Measurements from ENCODE around the gene RFESD. TPM values are rescaled to one million over a fixed set of nuclear protein-coding genes. Genes with fewer than 3 reads are reported as not detected.
A peak's percentile ranks its signal among the peaks of the same experiment; 100 is the strongest.
"Not testable (repeated sequence)": the region's sequence is repeated elsewhere in the genome, so short reads cannot be mapped to it uniquely, and the experiment has no call there.

Gene RFESD
- total RNA-seq, 1 donor from 2014 or later, result 1.2 TPM

DNA sequence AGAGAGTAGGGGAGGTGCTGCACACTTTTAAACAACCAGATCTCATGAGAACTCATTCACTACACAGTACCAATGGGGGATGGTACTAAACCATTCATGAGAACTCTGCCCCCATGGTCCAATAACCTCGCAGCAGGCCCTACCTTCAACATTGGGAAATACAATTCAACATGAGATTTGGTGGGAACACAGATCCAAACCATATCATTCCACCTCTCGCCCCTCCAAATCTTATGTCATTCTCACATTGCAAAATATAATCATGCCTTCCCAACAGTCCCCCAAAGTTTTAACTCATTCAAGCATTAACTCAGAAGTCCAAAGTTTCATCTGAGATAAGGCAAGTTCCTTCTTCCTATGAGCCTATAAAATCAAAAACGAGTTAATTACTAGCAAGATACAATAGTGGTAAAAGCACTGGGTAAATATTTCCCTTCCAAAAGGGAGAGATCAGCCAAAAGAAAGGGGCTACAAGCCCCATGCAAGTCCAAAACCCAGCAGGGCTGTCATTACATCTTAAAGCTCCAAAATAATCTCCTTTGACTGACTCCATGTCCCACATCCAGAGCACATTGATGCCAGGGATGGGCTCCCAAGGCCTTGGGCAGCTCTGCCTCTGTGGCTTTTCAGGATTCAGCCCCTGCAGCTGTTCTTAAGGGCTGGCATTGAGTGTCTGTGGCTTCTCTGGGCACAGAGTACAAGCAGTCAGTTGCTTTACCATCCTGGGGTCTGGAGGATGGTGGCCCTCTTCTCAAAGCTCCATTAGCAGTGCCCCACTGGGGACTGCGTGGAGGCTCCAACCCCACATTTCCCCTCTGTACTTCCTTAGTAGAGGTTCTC lies 18.4 kb upstream of the RFESD start:
- DNase-seq (ENCODE audit: low read depth), result peak; percentile 93

DNA sequence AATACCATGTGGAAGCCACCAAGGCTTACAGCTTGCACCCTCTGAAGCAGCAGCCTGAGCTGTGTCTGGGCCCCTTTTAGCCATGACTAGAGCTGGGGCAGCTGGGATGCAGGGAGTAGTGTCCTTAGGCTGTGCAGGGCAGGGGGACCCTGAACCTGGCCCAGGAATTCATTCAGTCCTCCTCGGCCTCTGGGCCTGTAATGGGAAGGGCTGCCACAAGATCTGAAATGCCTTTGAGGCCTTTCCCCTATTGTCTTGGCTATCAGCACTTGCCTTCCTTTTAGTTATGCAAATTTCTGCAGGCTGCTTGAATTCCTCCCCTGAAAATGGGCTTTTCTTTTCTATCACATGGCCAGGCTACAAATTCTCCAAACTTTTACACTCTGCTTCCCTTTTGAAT lies 17.6 kb upstream of the RFESD start:
- DNase-seq (ENCODE audit: low read depth), result no peak

DNA sequence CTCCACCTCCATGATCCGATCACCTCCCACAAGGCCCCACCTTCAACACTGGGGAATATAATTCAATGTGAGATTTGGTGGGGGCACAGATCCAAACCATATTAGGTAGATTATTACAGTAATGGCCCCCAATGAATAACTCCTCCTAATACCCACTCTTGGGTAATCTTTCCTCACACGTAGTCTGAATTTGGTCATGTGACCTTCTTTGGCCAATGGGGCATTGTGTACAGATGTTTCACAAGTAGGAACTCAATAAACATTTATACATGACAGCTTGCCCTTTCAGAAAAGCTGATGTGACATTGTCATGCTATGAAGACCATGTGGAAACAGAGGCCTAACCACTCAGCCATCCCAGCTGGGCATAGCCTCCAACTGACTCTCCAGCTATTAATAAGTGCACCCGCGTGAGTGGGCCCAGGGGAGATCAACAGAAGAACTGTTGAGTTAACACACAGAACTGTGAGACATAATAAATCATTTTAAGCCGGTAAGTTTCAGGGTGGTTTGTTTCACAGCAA lies 16.1 kb upstream of the RFESD start:
- DNase-seq (ENCODE audit: low read depth), result peak; percentile 77

DNA sequence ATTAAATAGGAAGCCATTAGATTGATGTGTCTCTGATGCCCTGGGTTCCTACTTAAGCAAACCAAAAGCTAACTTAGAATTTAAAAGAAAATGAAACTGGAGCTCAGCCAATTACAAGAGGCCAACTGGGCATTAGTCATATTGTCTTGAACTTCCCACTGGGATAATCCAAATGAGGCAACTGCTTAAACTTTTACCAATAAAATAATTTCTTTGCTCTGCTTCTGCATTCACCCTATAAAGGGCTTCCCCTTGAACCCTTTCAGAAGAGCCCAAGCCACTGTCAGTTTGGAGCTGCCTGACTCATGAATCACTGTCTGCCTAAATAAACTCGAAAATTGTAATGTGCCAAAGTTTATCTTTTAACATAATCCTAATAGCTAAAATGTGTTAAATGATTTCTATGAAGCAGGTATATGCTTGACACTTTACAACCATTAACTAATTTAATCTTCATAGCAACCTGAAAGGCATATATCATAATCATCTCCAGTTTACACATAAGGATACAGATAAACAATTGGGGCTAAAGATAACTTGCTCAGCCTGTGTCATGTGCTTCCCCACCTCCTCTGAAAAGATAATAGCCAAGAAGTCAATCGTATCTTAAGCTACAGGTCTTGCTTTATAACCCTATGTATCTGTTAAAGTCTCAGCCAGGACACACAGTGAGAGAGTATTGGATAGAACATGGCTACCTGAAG lies 15.2 kb upstream of the RFESD start:
- DNase-seq (ENCODE audit: low read depth), result peak; percentile 81

GRCh38 chr5:95631991-95632675 lies 14.4 kb upstream of the RFESD start:
- DNase-seq (ENCODE audit: low read depth), result peak; percentile 72

GRCh38 chr5:95632942-95633341 lies 13.6 kb upstream of the RFESD start:
- not testable (repeated sequence) for DNase-seq (ENCODE audit: low read depth)

DNA sequence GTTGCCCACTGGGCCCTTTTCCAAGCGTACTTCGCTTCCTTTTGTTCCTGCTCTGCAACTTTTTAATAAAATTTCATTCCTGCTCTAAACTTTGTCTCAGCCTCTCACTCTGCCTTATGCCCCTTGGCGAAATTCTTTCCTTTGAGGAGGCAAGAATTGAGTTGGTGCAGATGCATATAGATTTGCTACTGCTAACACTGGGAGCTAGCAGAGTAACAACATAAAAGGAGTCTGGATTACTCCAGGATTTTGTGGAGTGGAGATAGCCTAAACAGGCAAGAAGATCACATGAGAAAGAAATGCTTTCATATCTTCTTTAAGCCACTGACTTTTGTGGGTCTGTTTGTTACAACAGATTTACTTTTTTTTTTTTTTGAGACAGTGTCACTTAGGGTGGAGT lies 12.9 kb upstream of the RFESD start:
- no peak for DNase-seq (ENCODE audit: low read depth)

DNA sequence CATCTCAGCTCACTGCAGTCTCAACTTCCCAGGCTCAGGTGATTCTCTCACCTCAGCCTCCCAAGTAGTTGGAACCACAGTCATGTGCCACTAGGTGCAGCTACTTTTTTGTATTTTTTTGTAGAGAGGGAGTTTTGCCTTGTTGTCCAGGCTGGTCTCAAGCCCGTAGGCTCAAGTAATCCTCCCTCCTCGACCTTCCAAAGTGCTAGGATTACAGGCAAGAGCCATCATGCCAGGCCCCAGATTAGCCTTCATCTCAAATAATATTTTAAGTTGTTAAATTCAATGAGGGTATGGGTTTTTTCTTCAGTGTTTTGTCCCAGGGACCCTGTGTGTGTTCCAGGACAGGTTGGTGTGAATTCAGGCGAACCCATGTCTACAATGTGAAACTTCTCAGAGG lies 12.5 kb upstream of the RFESD start:
- DNase-seq (ENCODE audit: low read depth), result no peak

DNA sequence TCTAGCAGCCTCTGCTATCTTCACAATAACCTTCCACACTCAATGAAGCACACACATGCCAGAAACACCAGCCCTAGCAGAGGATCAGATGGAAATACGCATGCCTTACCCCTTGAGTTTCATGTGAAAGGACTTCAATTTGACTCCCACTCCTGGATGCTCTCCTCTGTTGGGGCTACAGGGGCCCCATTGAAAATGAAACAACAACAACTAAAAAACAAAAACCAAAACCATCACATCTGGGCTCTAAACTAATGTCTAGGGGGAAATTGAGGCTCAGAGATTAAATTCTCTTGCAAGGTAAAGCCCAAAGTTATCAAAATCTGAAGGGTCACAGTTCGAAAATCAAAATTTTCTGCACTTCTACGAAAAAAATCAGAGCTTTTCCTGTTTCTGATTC lies 7.9 kb upstream of the RFESD start:
- no peak for DNase-seq (ENCODE audit: low read depth)

GRCh38 chr5:95641741-95642220 lies 4.8 kb upstream of the RFESD start:
- DNase-seq (ENCODE audit: low read depth), result no peak

DNA sequence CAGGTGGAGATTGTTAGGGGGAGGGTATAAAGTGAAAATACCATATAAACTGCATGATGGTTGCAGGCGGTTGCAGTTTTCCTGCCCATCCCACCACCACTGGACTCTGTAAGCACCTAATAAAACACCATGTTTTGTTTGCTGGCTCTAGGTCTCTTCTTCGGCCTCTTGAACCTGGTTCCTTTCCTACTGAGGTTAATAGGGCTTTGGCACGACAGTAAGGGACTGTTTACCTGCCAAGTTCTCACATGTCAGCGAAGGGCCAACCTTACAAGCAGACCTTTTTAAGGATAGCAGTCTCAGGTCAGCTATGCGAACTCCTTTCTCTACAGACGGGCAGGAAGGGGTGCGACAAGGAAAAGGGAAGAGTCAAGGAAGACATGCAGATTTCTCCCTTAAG lies 3.4 kb upstream of the RFESD start:
- no peak for DNase-seq (ENCODE audit: low read depth)

- peak; percentile 73 for DNase-seq (ENCODE audit: low read depth)
These were observed 2.1 kb upstream of the RFESD start for GRCh38 chr5:95644351-95645042.

- DNase-seq (ENCODE audit: low read depth), result not testable (repeated sequence)
These were observed 380 bp upstream of the RFESD start for GRCh38 chr5:95646226-95646568.

DNA sequence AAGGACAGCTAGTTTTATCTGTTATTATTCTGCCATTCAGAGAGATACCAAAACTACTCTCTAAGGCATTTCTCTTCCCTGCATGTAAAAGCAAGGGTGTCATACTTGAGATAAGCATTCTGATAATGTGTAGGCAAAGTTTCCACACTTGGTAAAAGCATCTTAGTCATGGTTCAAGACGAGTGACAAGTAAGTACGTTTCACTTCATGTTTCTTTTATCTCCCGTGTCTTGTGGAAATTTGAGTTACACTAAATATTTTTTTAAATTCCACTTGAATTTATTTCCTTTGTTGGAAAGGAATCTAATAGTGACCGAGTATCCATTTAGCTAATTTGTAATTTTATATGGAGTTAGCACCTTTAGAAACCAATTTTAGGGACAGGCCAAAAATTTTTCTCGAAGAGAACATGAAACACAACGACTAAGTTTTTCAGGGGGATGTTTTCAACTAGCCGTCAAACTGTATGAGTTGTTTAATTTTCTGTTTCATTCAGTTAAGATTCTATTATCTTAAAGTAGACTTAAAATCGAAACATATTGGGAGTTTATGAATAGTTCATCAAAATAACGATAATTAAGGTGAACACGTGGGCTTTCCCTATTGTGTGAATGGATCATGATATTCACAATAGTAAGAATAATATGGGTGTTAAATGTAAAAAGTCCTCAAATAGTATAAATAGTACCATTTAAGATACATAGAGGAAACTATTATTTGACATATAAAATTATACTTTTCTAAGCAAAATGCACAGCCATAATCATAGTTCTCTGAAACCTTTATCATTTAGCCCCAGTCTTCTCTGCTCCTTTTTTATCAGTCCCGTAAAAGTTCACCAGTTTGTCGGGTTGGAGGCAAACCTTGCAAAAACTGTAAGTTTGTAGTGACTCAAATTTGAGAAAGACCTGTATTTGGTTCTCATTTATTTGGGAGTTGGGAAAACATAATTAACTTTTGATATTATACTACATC lies 1.6 kb downstream of the RFESD start:
- no peak for DNase-seq (ENCODE audit: low read depth)

- DNase-seq (ENCODE audit: low read depth), result no peak
These were observed 2.7 kb downstream of the RFESD start for GRCh38 chr5:95649274-95649673.

DNA sequence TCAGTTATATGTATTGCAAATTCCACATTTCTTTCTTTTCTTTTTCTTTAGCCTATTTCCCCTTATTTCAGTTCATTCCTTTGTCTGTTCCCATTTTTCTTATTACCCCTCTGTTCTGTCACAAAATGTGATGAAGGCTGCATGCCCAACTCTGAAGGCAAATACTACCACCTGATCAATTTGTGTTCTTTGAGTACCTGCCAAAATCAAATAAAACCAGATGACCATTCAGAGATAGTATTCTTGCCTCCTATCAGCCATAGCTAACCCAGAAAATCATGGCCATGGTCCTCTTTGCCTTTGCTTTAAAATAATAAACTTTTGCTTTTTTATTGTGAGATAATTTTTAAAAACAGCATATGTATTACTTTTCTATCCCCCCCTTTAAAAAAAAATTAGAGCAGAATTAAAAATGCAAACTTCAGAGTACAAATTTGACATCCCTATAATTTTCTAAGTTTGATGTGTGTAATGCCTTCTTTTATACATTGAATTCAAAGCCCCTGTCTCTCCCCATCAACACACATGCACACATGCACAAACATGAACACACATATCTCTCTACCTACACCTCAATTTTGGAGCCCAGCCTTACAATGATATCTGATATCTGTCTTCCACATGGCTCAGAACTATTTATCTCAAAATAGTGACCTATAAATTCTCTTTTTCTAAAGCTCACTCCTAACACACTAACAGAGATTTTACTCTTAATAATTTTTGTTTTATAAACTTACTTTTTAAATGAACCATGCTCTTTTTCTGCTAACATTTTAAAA lies 3.5 kb downstream of the RFESD start:
- no peak for DNase-seq (ENCODE audit: low read depth)

DNA sequence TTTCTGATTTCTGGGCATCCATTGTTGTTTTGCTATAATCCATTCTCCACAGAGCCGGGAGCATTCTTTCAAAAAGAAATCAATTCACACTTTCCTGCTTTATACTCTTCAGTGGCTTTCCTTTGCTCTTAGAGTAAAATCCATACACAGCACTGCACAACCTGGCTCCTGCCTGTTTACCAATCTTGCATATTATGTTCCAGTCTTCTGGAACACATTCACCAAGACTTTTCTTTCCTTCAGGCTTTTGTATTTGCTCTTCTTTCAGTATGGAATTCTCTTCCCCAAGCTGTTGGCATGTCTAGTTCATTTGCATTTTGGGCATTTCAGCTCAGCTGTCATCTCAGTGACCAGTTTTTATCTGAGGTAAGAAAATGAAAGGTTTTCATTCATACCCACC lies 6.3 kb downstream of the RFESD start:
- DNase-seq (ENCODE audit: low read depth), result no peak

GRCh38 chr5:95654196-95654595 lies 7.6 kb downstream of the RFESD start:
- DNase-seq (ENCODE audit: low read depth), result no peak

DNA sequence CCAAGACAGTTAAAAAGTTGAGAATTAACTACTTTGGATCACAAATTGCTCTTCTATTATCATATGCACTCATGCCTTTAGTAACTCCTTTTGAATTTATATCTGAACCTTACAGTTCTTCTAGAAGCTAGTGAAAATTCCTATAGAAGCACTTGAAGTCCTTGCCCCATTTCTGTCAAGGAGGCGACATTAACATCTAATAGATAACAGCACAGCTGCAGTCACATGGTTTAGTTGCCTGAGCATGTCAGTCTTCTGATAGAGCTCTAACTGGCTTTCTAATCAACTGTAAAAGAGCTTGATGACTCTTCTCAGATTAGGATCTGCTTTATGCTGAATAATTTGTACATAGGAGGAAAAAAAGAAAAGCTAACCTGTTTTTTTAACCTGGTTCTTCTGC lies 9.0 kb downstream of the RFESD start:
- no peak for DNase-seq (ENCODE audit: low read depth)
